Measurements from ENCODE around the gene PRDM11. TPM values are rescaled to one million over a fixed set of nuclear protein-coding genes. Genes with fewer than 3 reads are reported as not detected.

The PRDM11 gene
- total and polyA plus RNA-seq, 8 donors = 13.6 to 29.6 (median 21.4) TPM

DNA sequence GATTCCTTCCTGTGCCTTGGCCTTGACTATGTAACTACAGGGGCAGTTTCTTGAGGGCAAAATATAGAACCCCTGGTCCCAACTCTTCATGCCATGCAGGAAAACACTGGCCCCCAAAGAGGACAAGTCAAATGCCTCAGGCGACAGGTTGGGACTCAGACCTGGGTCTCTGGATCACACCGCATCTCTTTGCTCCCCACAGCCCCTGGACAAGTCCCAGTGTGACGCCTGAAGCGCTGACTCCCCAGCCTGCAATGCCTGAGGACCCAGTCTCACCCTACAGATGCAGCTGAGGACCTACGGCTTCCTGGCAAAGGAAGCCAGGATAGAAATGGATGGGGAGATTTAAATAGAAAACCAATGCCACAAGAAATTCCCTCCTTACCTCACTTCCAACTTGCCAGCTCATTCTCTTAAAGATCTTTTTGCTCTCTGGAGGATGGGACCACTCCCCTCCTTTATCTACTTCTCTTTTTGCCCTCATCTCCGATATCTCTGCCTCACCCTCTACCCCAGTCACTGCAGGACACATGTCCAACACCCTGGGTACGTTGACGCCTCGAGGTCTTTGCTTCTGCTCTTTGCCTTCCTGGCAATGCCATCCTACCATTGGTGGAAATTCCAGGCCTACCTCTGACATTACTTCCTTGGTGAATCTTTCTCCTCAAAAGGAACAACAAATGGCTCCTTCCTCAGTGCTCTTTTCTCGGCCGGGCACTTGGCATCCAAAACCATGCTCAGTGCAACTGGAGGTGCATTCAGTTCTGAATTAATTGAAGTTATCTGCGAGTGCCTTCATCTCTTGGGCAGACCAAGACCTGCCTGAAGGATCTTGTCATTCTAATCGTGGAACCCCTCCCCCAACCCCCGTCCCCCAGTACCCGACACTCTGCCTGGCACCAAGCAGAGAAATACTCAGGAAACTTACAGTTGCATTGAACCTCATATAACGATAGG is 2.0 kb upstream of the PRDM11 start:
- intact Hi-C loops (cut with DNase I) = no loop called here
- peaks cover 0 to 13% of the 10 kb centered on the region in 2 donors for H3K27me3 ChIP-seq
- DNase-seq (no peak), ATAC-seq (no peak)
- no peak overlapping the region for H3K27ac ChIP-seq
- no peaks in the 10 kb centered on the region for H3K9me3 ChIP-seq
- H3K36me3 ChIP-seq = no peaks in the 10 kb centered on the region
- H3K4me3 ChIP-seq = no peak overlapping the region
- peaks cover 9 to 20% of the 10 kb centered on the region in 2 donors for H3K4me1 ChIP-seq
- TF ChIP-seq CTCF (IDR thresholded peaks at IDR 0.05) = no peak

DNA sequence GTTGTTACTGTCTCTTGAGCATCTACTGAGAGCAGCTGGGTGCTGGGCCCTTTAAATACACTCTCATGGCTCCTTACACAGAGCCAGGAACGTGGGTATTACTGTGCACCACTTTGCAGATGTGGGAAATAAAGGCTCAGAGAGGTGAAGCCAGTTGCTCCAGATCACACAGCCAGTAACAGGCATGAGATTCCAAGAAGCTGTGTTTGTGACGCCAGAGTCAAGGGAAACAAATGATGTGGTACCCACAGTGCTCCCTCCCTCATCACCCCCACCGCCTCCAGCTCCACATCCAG is 1.4 kb upstream of the PRDM11 start:
- Histone ChIP-seq H3K27ac (no peak overlapping the region), H3K4me3 (no peak overlapping the region), H3K9me3 (no peaks in the 10 kb centered on the region), H3K36me3 (no peaks in the 10 kb centered on the region), H3K27me3 (peaks cover 0 to 13% of the 10 kb centered on the region in 2 donors), H3K4me1 (peaks cover 9 to 20% of the 10 kb centered on the region in 2 donors)
- DNase-seq = no peak
- ATAC-seq = no peak
- intact Hi-C loops (cut with DNase I) = no loop called here
- TF ChIP-seq CTCF (IDR thresholded peaks at IDR 0.05) = no peak

- Histone ChIP-seq H3K9me3 (no peaks in the 10 kb centered on the region), H3K4me3 (peak overlapping the region; percentile 40 to 69), H3K36me3 (no peaks in the 10 kb centered on the region), H3K27ac (peak overlapping the region in 1 of 2 donors; percentile 95), H3K4me1 (peaks cover 9 to 20% of the 10 kb centered on the region in 2 donors), H3K27me3 (peaks cover 0 to 13% of the 10 kb centered on the region in 2 donors)
- intact Hi-C loops (cut with DNase I) = no loop called here
- no peak for TF ChIP-seq CTCF (IDR thresholded peaks at IDR 0.05)
- peak in 2 of 4 donors; percentile 18 to 59 for DNase-seq
- ATAC-seq = peak; percentile 32
Observed at GRCh38 chr11:45145379-45146071, 914 bp upstream of the PRDM11 start.

- no peaks in the 10 kb centered on the region for H3K9me3 ChIP-seq
- no peak for TF ChIP-seq CTCF (IDR thresholded peaks at IDR 0.05)
- H3K4me1 ChIP-seq = peaks cover 9 to 20% of the 10 kb centered on the region in 2 donors
- ATAC-seq = peak; percentile 96
- peak overlapping the region; percentile 95 to 96 for H3K27ac ChIP-seq
- intact Hi-C loops (cut with DNase I) = no loop called here
- H3K27me3 ChIP-seq = peaks cover 0 to 13% of the 10 kb centered on the region in 2 donors
- H3K4me3 ChIP-seq = peak overlapping the region; percentile 69 to 79
- DNase-seq = peak; percentile 92 to 98 (median 96)
- no peaks in the 10 kb centered on the region for H3K36me3 ChIP-seq
Observed at GRCh38 chr11:45147017-45147728, 734 bp downstream of the PRDM11 start.

All from left lung (tissue), 10 donors.